Transverse colon (tissue), 4 donors: ENCODE measurements around the gene DDX56. TPM values are rescaled to one million over a fixed set of nuclear protein-coding genes. Genes with fewer than 3 reads are reported as not detected.
"Not testable (repeated sequence)": the region's sequence is repeated elsewhere in the genome, so short reads cannot be mapped to it uniquely, and the experiment has no call there.

Experiments
- DNase-seq: peaks from one replicate; pipeline ENCODE4 v3.0.0-alpha.2; 2019
- H3K27ac ChIP-seq, 4 donors: fragments of 200-600 bp; sonication (generic); 2 replicates each; pipeline ENCODE4 v1.5.1; 2016 to 2018; ENCODE audit warnings: inconsistent platforms in 4 of 4
- H3K27me3 ChIP-seq: fragments of 200-600 bp; sonication (generic); 2 replicates; pipeline ENCODE4 v1.5.1; 2017; ENCODE audit warnings: inconsistent platforms
- H3K36me3 ChIP-seq, 4 donors: fragments of 200-600 bp; sonication (generic); 2 replicates each; pipeline ENCODE4 v1.5.1; 2017 to 2019; ENCODE audit warnings: inconsistent platforms in 4 of 4
- H3K4me1 ChIP-seq, 4 donors: fragments of 200-600 bp; sonication (generic); 2 replicates each; pipeline ENCODE4 v1.5.1; 2017 to 2020; ENCODE audit warnings: inconsistent platforms in 4 of 4
- H3K4me3 ChIP-seq, 4 donors: fragments of 200-600 bp; sonication (generic); 1 replicate in 1 of 4; 2 replicates in 3 of 4; pipeline versions ENCODE4 v1.5.1 to v1.6.1; 2017 to 2019; ENCODE audit warnings: inconsistent platforms in 4 of 4
- H3K9me3 ChIP-seq, 2 donors: fragments of 200-600 bp; sonication (generic); 2 replicates each; pipeline ENCODE4 v1.5.1; 2017 to 2019; ENCODE audit warnings: inconsistent platforms in 2 of 2
- EP300 ChIP-seq: sonication (generic); formaldehyde crosslinking; IDR thresholded peaks from one replicate; pipeline ENCODE4 v1.6.1; 2017; ENCODE audit warnings: antibody characterized with exemption, low read depth
- POLR2A ChIP-seq: fragments of 450-650 bp; IDR thresholded peaks from one replicate; pipeline ENCODE4 v1.6.1; 2016; ENCODE audit warnings: antibody characterized with exemption, mild to moderate bottlenecking, moderate library complexity
- POLR2AphosphoS5 ChIP-seq, 3 donors: sonication (generic); formaldehyde crosslinking; IDR thresholded peaks; one replicate each; pipeline ENCODE4 v1.6.1; 2016; ENCODE audit warnings: antibody characterized with exemption in 3 of 3
- WGBS, 2 donors: methylation state at CpG; one replicate each; pipeline ENCODE4 v1.1.5; 2018; ENCODE audit warnings: low coverage in 1 of 2; 5-methylcytosine and 5-hydroxymethylcytosine counted together
- in situ Hi-C, 4 donors: fragments of 200-750 bp; cut with MboI; loops; one replicate each; pipeline versions ENCODE4 v1.15.0 to v1.15.1; 2017; ENCODE audit warnings: low sequenced_read_pairs in 3 of 4, low pct_ligation_motif_present in 1 of 4, low pct_unique_long_range_greater_than_20kb in 1 of 4
- intact Hi-C: fragments of 100-400 bp; cut with DNase I; formaldehyde crosslinking; loops from one replicate; pipeline ENCODE4 v1.15.1; 2023; ENCODE audit warnings: low total_unique reads
- total RNA-seq, 4 donors: library from RNA; depleted of rRNA; stranded (reverse); fragments of >200 nt; gene quantifications; one replicate each; pipeline ENCODE4 v1.1.0, GENCODE V29; 2016
- TF ChIP-seq, protein P1 (sequence below), 5 experiments: fragments of 200-600 bp in 3 of 5; fragments of 450-650 bp in 2 of 5; sonication (generic) in 3 of 5; IDR thresholded peaks; 1 replicate in 2 of 5; 2 replicates in 3 of 5; pipeline ENCODE4 v1.5.1; 2016 to 2017; ENCODE audit warnings: antibody characterized with exemption in 5 of 5, inconsistent platforms in 3 of 5, mild to moderate bottlenecking in 2 of 5, moderate library complexity in 1 of 5

Gene DDX56
- total RNA-seq, 4 donors from 2014 or later: 41.1 to 202 (median 42.3) TPM

DNA sequence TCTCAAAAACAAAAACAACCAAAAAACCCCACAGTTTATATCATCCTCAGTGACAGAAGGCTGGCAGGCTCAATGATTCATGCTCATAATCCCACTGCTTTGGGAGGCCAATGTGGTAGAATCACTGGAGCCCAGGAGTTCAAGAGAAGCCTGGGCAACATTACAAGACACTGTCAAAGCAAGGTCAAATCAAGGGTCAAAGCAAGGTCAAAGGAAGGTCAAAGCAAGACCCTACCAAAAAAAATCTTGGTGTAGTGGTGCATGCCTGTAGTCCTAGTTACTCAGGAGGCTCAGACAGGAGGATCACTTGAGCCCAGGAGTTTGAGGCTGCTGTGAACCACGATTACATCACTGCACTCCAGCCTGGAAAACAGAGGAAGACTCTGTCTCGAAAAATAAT lies 18.4 kb downstream of the DDX56 start:
- 75 to 100% methylated on average over 1 to 2 of the region's 2 CpGs for whole genome bisulfite sequencing, 2 donors
- no peak for DNase-seq
- no peaks in the 10 kb centered on the region for H3K27me3 ChIP-seq
- no peaks in the 10 kb centered on the region for H3K9me3 ChIP-seq
- H3K4me3 ChIP-seq: no peak overlapping the region
- in situ Hi-C loops (loop anchor here in 1 of 4 donors (25.0 kb wide), 1 partner anchor 318 kb away; no protein-coding TSS in a partner anchor), intact Hi-C loops (loop anchor here (2.0 kb wide), 1 partner anchor 69 kb away; no protein-coding TSS in a partner anchor)
- no peaks in the 10 kb centered on the region for H3K36me3 ChIP-seq
- H3K4me1 ChIP-seq: no peaks in the 10 kb centered on the region
- TF ChIP-seq POLR2A (no peak), POLR2AphosphoS5 (IDR thresholded peaks at IDR 0.05) (no peak)
- no peak overlapping the region for H3K27ac ChIP-seq

DNA sequence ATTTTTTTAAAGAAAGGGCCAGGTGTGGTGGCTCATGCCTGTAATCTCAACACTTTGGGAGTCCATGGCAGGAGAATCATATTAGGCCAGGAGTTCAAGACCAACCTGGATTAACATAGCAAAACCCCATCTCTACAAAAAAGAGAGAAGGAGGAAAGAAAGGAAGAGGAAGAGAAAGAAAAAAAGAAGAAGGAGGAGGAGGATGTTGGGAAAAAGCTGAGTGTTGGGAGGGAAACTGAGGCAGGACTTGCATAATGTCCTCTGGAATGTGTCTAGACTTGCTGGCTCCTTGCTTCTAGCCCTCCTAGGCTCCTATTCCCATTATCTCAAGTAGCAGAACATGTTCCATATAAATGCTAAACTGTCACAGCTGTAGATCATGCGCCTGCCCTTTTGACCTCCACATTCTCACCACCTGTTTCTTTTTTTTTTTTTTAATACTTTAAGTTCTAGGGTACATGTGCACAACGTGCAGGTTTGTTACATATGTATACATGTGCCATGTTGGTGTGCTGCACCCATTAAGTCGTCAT lies 21.2 kb downstream of the DDX56 start:
- H3K27ac ChIP-seq, H3K4me1 ChIP-seq, H3K36me3 ChIP-seq, H3K4me3 ChIP-seq, H3K9me3 ChIP-seq, H3K27me3 ChIP-seq, DNase-seq, intact Hi-C loops: not testable (repeated sequence)
- WGBS, 2 donors: 42 to 100% methylated on average over 1 to 3 of the region's 3 CpGs
- in situ Hi-C loops: loop anchor here in 1 of 4 donors (25.0 kb wide), 1 partner anchor 315 kb away; no protein-coding TSS in a partner anchor

DNA sequence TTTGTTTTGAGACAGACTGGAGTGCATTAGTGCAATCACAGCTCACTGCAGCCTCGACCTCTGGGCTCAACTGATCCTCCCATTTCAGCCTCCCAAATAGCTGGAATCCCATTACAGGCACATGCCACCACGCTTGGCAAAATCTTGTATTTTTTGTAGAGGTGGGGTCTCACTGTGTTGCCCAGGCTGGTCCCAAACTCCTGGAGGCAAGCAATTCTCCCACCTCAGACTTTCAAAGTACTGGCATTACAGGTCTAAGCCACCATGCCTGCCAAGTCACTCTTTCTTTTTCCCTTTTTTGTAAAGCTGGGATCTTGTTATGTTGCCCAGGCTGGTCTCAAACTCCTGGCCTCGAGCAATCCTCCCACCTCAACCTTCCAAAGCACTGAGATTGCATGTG lies 24.3 kb downstream of the DDX56 start:
- in situ Hi-C loops: no loop called here

DNA sequence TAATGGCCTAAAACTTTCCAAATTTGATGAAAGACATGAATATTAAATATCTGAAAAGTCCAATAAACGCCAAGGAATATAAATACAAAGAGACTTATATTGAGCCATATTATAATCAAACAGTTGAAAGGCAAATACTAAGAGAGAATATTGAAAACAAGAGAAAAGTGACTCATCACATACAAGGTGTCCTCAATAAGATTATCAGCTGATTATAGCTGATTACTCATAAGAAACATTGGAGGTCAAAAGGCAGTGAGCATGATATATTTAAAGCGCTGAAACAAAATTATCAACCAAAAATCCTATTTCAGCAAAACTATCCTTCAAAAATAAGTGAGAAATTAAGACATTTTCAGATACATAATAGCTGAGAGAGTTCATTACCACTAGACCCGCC lies 24.8 kb downstream of the DDX56 start:
- no peak overlapping the region for H3K4me3 ChIP-seq
- no peak overlapping the region for H3K27ac ChIP-seq
- no peaks in the 10 kb centered on the region for H3K36me3 ChIP-seq
- H3K9me3 ChIP-seq: no peaks in the 10 kb centered on the region
- H3K4me1 ChIP-seq: no peaks in the 10 kb centered on the region
- WGBS, 2 donors: 79 to 85% methylated on average over 3 of the region's 3 CpGs
- no peaks in the 10 kb centered on the region for H3K27me3 ChIP-seq
- DNase-seq: no peak
- intact Hi-C loops (no loop called here), in situ Hi-C loops (no loop called here)
- TF ChIP-seq POLR2A (no peak), EP300 (no peak), POLR2AphosphoS5 (IDR thresholded peaks at IDR 0.05) (no peak)
- TF ChIP-seq, protein P1, sequence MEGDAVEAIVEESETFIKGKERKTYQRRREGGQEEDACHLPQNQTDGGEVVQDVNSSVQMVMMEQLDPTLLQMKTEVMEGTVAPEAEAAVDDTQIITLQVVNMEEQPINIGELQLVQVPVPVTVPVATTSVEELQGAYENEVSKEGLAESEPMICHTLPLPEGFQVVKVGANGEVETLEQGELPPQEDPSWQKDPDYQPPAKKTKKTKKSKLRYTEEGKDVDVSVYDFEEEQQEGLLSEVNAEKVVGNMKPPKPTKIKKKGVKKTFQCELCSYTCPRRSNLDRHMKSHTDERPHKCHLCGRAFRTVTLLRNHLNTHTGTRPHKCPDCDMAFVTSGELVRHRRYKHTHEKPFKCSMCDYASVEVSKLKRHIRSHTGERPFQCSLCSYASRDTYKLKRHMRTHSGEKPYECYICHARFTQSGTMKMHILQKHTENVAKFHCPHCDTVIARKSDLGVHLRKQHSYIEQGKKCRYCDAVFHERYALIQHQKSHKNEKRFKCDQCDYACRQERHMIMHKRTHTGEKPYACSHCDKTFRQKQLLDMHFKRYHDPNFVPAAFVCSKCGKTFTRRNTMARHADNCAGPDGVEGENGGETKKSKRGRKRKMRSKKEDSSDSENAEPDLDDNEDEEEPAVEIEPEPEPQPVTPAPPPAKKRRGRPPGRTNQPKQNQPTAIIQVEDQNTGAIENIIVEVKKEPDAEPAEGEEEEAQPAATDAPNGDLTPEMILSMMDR (IDR thresholded peaks at IDR 0.05): no peak

More for the DNA sequence above, 24.3 kb downstream of the DDX56 start:
- intact Hi-C loops: no loop called here
- 83 to 86% methylated on average over 1 to 3 of the region's 3 CpGs for WGBS, 2 donors
- no peak for DNase-seq
- H3K4me3 ChIP-seq: no peak overlapping the region
- H3K27me3 ChIP-seq: no peaks in the 10 kb centered on the region
- H3K4me1 ChIP-seq: no peaks in the 10 kb centered on the region
- no peak overlapping the region for H3K27ac ChIP-seq
- no peaks in the 10 kb centered on the region for H3K9me3 ChIP-seq
- H3K36me3 ChIP-seq: no peaks in the 10 kb centered on the region
- TF ChIP-seq EP300: no peak
- TF ChIP-seq POLR2A: no peak
- TF ChIP-seq POLR2AphosphoS5 (IDR thresholded peaks at IDR 0.05): no peak
- TF ChIP-seq, protein P1 (IDR thresholded peaks at IDR 0.05): no peak

DNA sequence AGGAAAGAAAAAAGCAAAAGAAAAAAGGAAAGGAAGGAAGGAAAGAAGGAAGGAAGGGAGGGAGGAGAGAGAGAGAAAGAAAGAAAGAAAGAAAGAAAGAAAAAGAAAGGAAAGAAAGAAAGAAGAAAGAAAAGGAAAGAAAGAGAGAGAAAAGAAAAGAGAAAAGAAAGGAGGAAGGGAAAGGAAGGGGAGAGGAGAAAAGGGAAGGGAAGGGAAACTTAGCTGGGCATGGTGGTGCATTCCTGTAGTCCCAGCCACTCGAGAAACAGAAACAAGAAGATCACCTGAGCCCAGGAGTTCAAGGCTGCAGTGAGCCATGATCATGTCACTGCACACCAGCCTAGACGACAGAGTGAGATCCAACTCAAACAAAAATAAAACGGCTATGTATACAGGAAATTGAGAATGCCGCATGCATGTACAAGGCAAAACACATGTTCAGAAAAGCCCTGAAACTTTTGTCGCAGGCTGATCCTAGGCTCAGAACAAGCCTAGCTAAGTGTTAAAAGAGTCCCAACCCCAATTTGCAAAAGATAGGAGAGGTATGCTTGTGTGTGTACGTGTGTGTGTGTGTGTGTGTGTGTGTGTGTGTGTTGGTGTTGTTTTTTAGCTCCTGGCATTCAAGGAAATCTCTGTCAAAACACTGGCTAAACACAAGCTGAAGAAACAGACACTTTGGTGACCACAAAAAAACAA lies 26.0 kb downstream of the DDX56 start:
- Histone ChIP-seq H3K36me3 (no peaks in the 10 kb centered on the region), H3K9me3 (no peaks in the 10 kb centered on the region), H3K4me3 (no peak overlapping the region), H3K4me1 (no peaks in the 10 kb centered on the region), H3K27ac (no peak overlapping the region), H3K27me3 (no peaks in the 10 kb centered on the region)
- WGBS, 2 donors: 25 to 37% methylated on average over 5 to 6 of the region's 6 CpGs
- no peak for DNase-seq
- in situ Hi-C loops (no loop called here), intact Hi-C loops (no loop called here)
- TF ChIP-seq POLR2AphosphoS5 (IDR thresholded peaks at IDR 0.05): no peak
- no peak for TF ChIP-seq POLR2A
- no peak for TF ChIP-seq EP300
- TF ChIP-seq, protein P1 (IDR thresholded peaks at IDR 0.05): no peak
